ENCODE data around the gene KIF13A. TPM values are rescaled to one million over a fixed set of nuclear protein-coding genes. Genes with fewer than 3 reads are reported as not detected.
"Not testable (repeated sequence)": the region's sequence is repeated elsewhere in the genome, so short reads cannot be mapped to it uniquely, and the experiment has no call there.

KIF13A gene
- total and polyA plus RNA-seq, 10 donors, result 3.7 to 32.0 (median 19.9) TPM

DNA sequence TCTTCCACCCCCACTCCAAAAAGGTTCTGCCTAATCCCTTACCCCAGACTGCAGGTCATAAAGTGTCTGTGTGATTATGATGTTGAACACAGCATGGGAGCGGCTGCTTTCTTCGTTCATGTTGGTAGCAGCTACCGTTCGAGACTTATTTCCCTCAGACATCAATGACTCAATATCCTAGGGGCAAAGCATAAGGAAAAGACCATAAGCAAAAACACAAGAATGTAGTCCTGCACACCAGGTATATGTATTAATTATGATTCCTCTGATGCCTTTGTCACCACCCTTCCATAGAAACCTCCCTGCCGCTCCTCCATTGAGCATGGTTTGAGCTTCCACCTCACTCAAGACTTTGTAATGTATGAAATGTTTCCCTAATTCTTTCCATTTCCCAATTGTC lies 137.2 kb downstream of the KIF13A start:
- Histone ChIP-seq H3K4me1 (no peaks in the 10 kb centered on the region), H3K27ac (no peak overlapping the region), H3K27me3 (replicated peaks in 1 of 7) (no peaks in the 10 kb centered on the region), H3K9me3 (no peaks in the 10 kb centered on the region), H3K4me3 (no peak overlapping the region), H3K36me3 (peaks cover 0 to 58% (median 11%) of the 10 kb centered on the region in 6 donors)
- 96 to 99% (median 97%) methylated on average over 5 of the region's 5 CpGs for WGBS, 5 donors
- intact Hi-C loops (cut with DNase I; ENCODE audit: low total_unique reads), result no loop called here
- DNase-seq, result no peak
- no peak for TF ChIP-seq POLR2A (IDR thresholded peaks at IDR 0.05)
- TF ChIP-seq POLR2AphosphoS5 (IDR thresholded peaks at IDR 0.05), result no peak

DNA sequence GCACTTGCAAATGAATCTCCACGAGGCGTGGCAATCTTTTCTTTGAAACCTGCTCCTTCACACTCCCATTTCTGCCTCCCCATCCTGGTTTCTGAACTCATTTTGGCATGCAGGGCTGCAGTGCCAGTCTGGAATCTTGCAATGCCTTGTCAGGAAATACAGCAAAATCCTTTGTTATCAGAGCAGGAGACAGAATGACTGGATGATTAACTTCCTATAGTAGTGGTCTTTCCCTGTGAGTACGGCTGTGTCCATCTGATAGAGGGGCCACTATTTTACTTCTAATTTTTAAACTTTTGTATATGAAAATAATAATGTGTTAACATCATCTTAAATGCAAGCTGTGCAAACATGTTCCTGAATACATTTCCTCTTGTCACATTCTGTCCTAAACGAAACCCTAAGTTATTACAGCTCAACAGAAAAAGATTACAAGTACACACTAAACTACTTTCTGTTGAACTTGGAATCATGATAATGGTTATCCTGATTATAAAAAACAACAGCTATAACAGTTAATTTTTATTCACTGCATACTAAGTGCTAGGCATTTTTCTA lies 140.2 kb downstream of the KIF13A start:
- H3K9me3 ChIP-seq, result no peaks in the 10 kb centered on the region
- no peak for DNase-seq
- intact Hi-C loops (cut with DNase I; ENCODE audit: low total_unique reads), result no loop called here
- no peaks in the 10 kb centered on the region for H3K27me3 ChIP-seq (replicated peaks in 1 of 7)
- H3K27ac ChIP-seq, result no peak overlapping the region
- H3K36me3 ChIP-seq, result peaks cover 0 to 48% (median 11%) of the 10 kb centered on the region in 6 donors
- TF ChIP-seq POLR2AphosphoS5 (IDR thresholded peaks at IDR 0.05), result no peak
- TF ChIP-seq POLR2A (IDR thresholded peaks at IDR 0.05), result no peak
- TF ChIP-seq, protein P1, sequence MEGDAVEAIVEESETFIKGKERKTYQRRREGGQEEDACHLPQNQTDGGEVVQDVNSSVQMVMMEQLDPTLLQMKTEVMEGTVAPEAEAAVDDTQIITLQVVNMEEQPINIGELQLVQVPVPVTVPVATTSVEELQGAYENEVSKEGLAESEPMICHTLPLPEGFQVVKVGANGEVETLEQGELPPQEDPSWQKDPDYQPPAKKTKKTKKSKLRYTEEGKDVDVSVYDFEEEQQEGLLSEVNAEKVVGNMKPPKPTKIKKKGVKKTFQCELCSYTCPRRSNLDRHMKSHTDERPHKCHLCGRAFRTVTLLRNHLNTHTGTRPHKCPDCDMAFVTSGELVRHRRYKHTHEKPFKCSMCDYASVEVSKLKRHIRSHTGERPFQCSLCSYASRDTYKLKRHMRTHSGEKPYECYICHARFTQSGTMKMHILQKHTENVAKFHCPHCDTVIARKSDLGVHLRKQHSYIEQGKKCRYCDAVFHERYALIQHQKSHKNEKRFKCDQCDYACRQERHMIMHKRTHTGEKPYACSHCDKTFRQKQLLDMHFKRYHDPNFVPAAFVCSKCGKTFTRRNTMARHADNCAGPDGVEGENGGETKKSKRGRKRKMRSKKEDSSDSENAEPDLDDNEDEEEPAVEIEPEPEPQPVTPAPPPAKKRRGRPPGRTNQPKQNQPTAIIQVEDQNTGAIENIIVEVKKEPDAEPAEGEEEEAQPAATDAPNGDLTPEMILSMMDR (IDR thresholded peaks at IDR 0.05 in 8 of 11, conservative IDR thresholded peaks at IDR 0.05 in 3 of 11), result no peak
- no peak overlapping the region for H3K4me3 ChIP-seq
- 73 to 88% (median 82%) methylated on average over 4 of the region's 4 CpGs for WGBS, 5 donors
- H3K4me1 ChIP-seq, result no peaks in the 10 kb centered on the region

DNA sequence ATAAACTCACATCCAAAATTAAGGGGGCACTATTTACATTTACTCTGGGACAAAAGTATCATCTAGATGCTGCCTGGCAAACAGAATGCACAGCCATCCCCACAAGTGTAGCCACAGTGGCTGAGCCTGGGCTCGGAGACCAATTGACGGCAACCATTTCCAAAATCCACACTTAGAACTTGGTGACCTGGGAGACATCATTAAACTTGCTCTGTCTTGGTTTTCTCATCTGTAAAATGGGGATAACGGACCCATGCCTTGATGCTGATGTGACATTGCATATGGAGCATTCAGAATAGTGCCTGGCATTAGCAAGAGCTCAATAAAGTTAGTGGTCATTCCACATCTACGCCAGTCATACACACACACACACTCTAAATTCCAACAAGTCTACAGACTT lies 140.7 kb downstream of the KIF13A start:
- TF ChIP-seq, protein P1 (IDR thresholded peaks at IDR 0.05 in 8 of 11, conservative IDR thresholded peaks at IDR 0.05 in 3 of 11), result no peak
- TF ChIP-seq POLR2A (IDR thresholded peaks at IDR 0.05), result no peak
- no peak for TF ChIP-seq POLR2AphosphoS5 (IDR thresholded peaks at IDR 0.05)
- H3K27ac ChIP-seq, result no peak overlapping the region
- H3K36me3 ChIP-seq, result peaks cover 0 to 53% (median 11%) of the 10 kb centered on the region in 6 donors
- intact Hi-C loops (cut with DNase I; ENCODE audit: low total_unique reads), result no loop called here
- H3K4me3 ChIP-seq, result no peak overlapping the region
- H3K27me3 ChIP-seq (replicated peaks in 1 of 7), result no peaks in the 10 kb centered on the region
- no peaks in the 10 kb centered on the region for H3K9me3 ChIP-seq
- no peaks in the 10 kb centered on the region for H3K4me1 ChIP-seq
- DNase-seq, result no peak
- WGBS, 5 donors, result 92 to 100% (median 96%) methylated on average over 4 of the region's 4 CpGs

- Histone ChIP-seq H3K4me1 (no peaks in the 10 kb centered on the region), H3K36me3 (peaks cover 0 to 44% (median 10%) of the 10 kb centered on the region in 6 donors), H3K9me3 (no peaks in the 10 kb centered on the region), H3K27ac (no peak overlapping the region), H3K4me3 (no peak overlapping the region), H3K27me3 (replicated peaks in 1 of 7) (no peaks in the 10 kb centered on the region)
- DNase-seq, result no peak
- 67 to 83% (median 78%) methylated on average over 4 of the region's 4 CpGs for WGBS, 5 donors
- intact Hi-C loops (cut with DNase I; ENCODE audit: low total_unique reads), result no loop called here
- TF ChIP-seq POLR2A (IDR thresholded peaks at IDR 0.05) (no peak), POLR2AphosphoS5 (IDR thresholded peaks at IDR 0.05) (no peak)
- TF ChIP-seq, protein P1 (IDR thresholded peaks at IDR 0.05 in 8 of 11, conservative IDR thresholded peaks at IDR 0.05 in 3 of 11), result no peak
These were observed 141.8 kb downstream of the KIF13A start for GRCh38 chr6:17845598-17845997.

GRCh38 chr6:17844967-17845366 lies 142.5 kb downstream of the KIF13A start:
- H3K27me3 ChIP-seq (replicated peaks in 1 of 7); DNase-seq; H3K4me1 ChIP-seq; H3K9me3 ChIP-seq; H3K27ac ChIP-seq; intact Hi-C loops (cut with DNase I; ENCODE audit: low total_unique reads); H3K4me3 ChIP-seq: not testable (repeated sequence)
- WGBS, 5 donors, result 76 to 89% (median 85%) methylated on average over 7 of the region's 7 CpGs
- H3K36me3 ChIP-seq, result peaks cover 0 to 38% (median 5%) of the 10 kb centered on the region in 6 donors

Measured in spleen (tissue), 11 donors.